Panc1 (cell line): ENCODE measurements around the gene EIF5A. TPM values are rescaled to one million over a fixed set of nuclear protein-coding genes. Genes with fewer than 3 reads are reported as not detected.

Source experiments
- ATAC-seq: fragments of 200-7000 bp; cut with Tn5 transposase; 2 replicates; pipeline ENCODE4 v1.9.1; 2020; ENCODE audit warnings: mild to moderate bottlenecking, moderate library complexity
- Bru-seq: library from RNA; stranded (reverse); fragments of 400-500 nt; gene quantifications from one replicate; lab custom pipeline; 2021; lab: Mats Ljungman, UMichigan
- BruChase-seq, 2 experiments: library from RNA; stranded (reverse); fragments of 400-500 nt; gene quantifications; one replicate each; lab custom pipeline; 2021; lab: Mats Ljungman, UMichigan
- BruUV-seq: library from RNA; stranded (reverse); fragments of 400-500 nt; replicated peaks from 2 replicates; lab custom pipeline; 2021; lab: Mats Ljungman, UMichigan
- CTCF ChIA-PET: fragments of 300-600 bp; sonication (Branson Sonifier 250); formaldehyde crosslinking; loops from one replicate; lab custom pipeline; 2022; ENCODE audit warnings: antibody characterized with exemption; lab: Charles Lee
- POLR2A ChIA-PET: fragments of 300-600 bp; sonication (Branson Sonifier 250); formaldehyde crosslinking; loops from one replicate; lab custom pipeline; 2022; ENCODE audit warnings: antibody characterized with exemption; lab: Charles Lee
- DNase-seq: peaks from one replicate; pipeline ENCODE4 v3.0.0-alpha.2; 2010; ENCODE audit warnings: low read depth, low spot score
- H3K27ac ChIP-seq: 2 replicates; pipeline ENCODE4 v1.5.1; 2011; ENCODE audit warnings: mild to moderate bottlenecking, low read length, inconsistent platforms
- H3K27me3 ChIP-seq: fragments of 200-500 bp; sonication (Bioruptor generic); 2 replicates; pipeline ENCODE4 v1.6.0; 2014; ENCODE audit warnings: low read length, inconsistent platforms; ENCODE audit not compliant: control insufficient read depth, insufficient read depth
- H3K36me3 ChIP-seq: fragments of 200-500 bp; sonication (Bioruptor generic); 2 replicates; pipeline ENCODE4 v1.5.1; 2014; ENCODE audit warnings: inconsistent platforms, mild to moderate bottlenecking, low read length, moderate library complexity; ENCODE audit not compliant: control insufficient read depth, insufficient read depth
- H3K4me1 ChIP-seq: 2 replicates; pipeline ENCODE4 v1.5.1; 2011; ENCODE audit warnings: inconsistent platforms, mild to moderate bottlenecking, low read length, moderate library complexity; ENCODE audit not compliant: control insufficient read depth, insufficient read depth
- H3K4me3 ChIP-seq, 2 experiments: 2 replicates each; pipeline ENCODE4 v1.5.1; 2011 to 2012; ENCODE audit warnings: low read depth in 2 of 2, low read length in 2 of 2, mild to moderate bottlenecking in 2 of 2, inconsistent platforms in 1 of 2, moderate library complexity in 1 of 2
- H3K9me3 ChIP-seq: fragments of 200-500 bp; sonication (Bioruptor generic); 2 replicates; pipeline ENCODE4 v1.5.1; 2014; ENCODE audit warnings: low read depth, mild to moderate bottlenecking, inconsistent platforms, low read length, moderate library complexity; ENCODE audit not compliant: control insufficient read depth, insufficient read depth
- POLR2AphosphoS5 ChIP-seq: IDR thresholded peaks from 2 replicates; pipeline ENCODE4 v1.6.1; 2012; ENCODE audit warnings: mild to moderate bottlenecking, low read depth, low read length, moderate library complexity
- REST ChIP-seq, 2 experiments: IDR thresholded peaks; 2 replicates each; pipeline ENCODE4 v1.6.1; 2011 to 2012; ENCODE audit warnings: low read depth in 2 of 2, control low read depth in 1 of 2, low read length in 1 of 2, mild to moderate bottlenecking in 1 of 2, moderate library complexity in 1 of 2; ENCODE audit not compliant: insufficient read depth in 1 of 2
- TCF7L2 ChIP-seq: IDR thresholded peaks from 2 replicates; pipeline ENCODE4 v1.6.1; 2011; ENCODE audit warnings: mild to moderate bottlenecking, low read depth, low read length, inconsistent platforms
- in situ Hi-C: cut with HindIII; loops from 2 replicates; pipeline ENCODE4 v1.10.0; 2016; ENCODE audit warnings: low sequenced_read_pairs, low pct_unique_long_range_greater_than_20kb
- intact Hi-C: fragments of 100-400 bp; cut with micrococcal nuclease; formaldehyde crosslinking; loops from one replicate; pipeline ENCODE4 v1.10.0; 2022; ENCODE audit not compliant: unreplicated experiment
- long read RNA-seq: library from polyadenylated mRNA; unstranded; transcript quantifications from one replicate; pipeline ENCODE4 v2.0.0, GENCODE V29; 2021; ENCODE audit not compliant: unreplicated experiment
- polyA plus RNA-seq: library from polyadenylated mRNA; unstranded; fragments of >200 nt; gene quantifications from one replicate; pipeline ENCODE4 v1.2.1, GENCODE V29; 2012; ENCODE audit warnings: missing spikeins; ENCODE audit not compliant: insufficient read length
- total RNA-seq: library from RNA; stranded (reverse); gene quantifications from one replicate; pipeline ENCODE4 v1.2.1, GENCODE V29; 2021; ENCODE audit not compliant: unreplicated experiment
- TF ChIP-seq, protein P1 (sequence below): fragments of 450-650 bp; IDR thresholded peaks from 2 replicates; pipeline ENCODE4 v1.5.1; 2017; ENCODE audit warnings: mild to moderate bottlenecking

Gene EIF5A
- total RNA-seq, result 728 TPM
- polyA plus RNA-seq, result 878 TPM
- percentile 98 among the genes with signal in this experiment for Bru-seq, nascent RNA
- percentile 98 among the genes with signal in this experiment for BruChase-seq, experiment 1, labeled RNA remaining after a 2-hour chase
- percentile 99 among the genes with signal in this experiment for BruChase-seq, experiment 2, labeled RNA remaining after a 6-hour chase
- long read RNA-seq, transcript EIF5A-205 (6 exons, 1,271 nt), result minor isoform, 103 of 901 reads
- long read RNA-seq, transcript EIF5A-202 (6 exons, 1,511 nt), result major isoform, 714 of 901 reads
- long read RNA-seq, partial matches to known transcripts, result 63 of 901 reads
- long read RNA-seq, other reads (novel, unspliced or antisense), result 15 of 901 reads

DNA sequence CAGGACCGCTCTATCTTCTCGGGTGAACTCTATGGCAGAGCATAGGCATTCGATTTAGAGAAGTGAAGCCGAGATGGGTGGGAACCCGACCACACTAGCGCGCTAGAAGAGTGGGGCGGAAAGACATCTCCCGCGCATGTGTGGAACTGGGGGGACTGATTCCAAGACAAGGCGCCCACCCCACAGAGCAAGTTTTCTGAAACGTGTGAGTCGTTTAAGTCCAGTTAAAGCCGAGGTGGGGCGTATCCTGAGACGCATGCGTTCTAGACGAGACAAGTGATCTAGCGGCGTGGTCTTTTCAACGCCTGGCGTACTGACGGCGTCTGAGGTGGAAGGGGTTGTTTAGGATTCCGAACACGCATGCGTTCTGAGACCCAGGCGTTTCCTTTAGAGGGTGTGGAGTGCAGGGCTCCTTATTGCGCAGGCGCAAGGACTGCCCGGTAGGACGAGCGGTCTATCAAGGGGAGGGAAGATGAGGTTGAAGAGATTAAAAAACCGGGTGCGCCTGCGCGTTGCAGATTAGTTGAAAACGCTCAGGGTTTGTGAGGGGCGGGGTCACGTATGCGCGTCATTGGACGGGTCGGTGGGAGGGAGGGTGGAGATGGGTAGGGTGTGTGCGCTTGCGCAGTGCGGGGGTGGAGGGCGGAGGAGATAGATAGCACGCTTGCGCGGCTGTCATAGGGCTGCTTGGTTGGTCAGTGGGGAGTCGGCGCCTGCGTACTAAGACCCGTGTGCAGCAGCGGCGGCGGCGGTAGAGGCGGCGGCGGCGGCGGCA, at the start of gene EIF5A:
Gene EIF5A, plus strand, starts transcription at position 718 of the 775 bp plus-strand sequence. CDS start 2,008 bp downstream, outside the sequence.
- H3K9me3 ChIP-seq, result no peaks in the 10 kb centered on the region
- no peak for TF ChIP-seq REST (IDR thresholded peaks at IDR 0.05; ENCODE audit: insufficient read depth in 1 of 2, low read depth in 2 of 2, low read length in 1 of 2)
- TF ChIP-seq POLR2AphosphoS5, result peak; percentile 54
- TF ChIP-seq TCF7L2, result peak; percentile 53; the same call in 1 of the 2 replicates
- ATAC-seq (peak; percentile 89), DNase-seq (peak; percentile 100)
- peaks cover 26% of the 10 kb centered on the region for H3K4me1 ChIP-seq
- peak within 1 kb of the TSS; percentile 86 to 92 for H3K4me3 ChIP-seq
- no peaks in the 10 kb centered on the region for H3K27me3 ChIP-seq
- peak within 1 kb of the TSS; percentile 93 for H3K27ac ChIP-seq
- BruUV-seq, result no TSS peak
- POLR2A ChIA-PET, result no interaction called here
- intact Hi-C loops (no loop called here), in situ Hi-C loops (no loop called here)
- CTCF ChIA-PET, result no interaction called here
- H3K36me3 ChIP-seq, result peaks cover 20% of the 10 kb centered on the region

- in situ Hi-C loops (no loop called here), intact Hi-C loops (no loop called here)
- DNase-seq, result no peak
- Histone ChIP-seq H3K36me3 (peaks cover 8% of the 10 kb centered on the region), H3K27me3 (no peaks in the 10 kb centered on the region), H3K27ac (peak overlapping the region; percentile 48; the same call in 1 of the 2 replicates), H3K9me3 (no peaks in the 10 kb centered on the region), H3K4me3 (no peak overlapping the region), H3K4me1 (peaks cover 20% of the 10 kb centered on the region)
- TF ChIP-seq, protein P1, sequence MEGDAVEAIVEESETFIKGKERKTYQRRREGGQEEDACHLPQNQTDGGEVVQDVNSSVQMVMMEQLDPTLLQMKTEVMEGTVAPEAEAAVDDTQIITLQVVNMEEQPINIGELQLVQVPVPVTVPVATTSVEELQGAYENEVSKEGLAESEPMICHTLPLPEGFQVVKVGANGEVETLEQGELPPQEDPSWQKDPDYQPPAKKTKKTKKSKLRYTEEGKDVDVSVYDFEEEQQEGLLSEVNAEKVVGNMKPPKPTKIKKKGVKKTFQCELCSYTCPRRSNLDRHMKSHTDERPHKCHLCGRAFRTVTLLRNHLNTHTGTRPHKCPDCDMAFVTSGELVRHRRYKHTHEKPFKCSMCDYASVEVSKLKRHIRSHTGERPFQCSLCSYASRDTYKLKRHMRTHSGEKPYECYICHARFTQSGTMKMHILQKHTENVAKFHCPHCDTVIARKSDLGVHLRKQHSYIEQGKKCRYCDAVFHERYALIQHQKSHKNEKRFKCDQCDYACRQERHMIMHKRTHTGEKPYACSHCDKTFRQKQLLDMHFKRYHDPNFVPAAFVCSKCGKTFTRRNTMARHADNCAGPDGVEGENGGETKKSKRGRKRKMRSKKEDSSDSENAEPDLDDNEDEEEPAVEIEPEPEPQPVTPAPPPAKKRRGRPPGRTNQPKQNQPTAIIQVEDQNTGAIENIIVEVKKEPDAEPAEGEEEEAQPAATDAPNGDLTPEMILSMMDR, result no peak
- TF ChIP-seq REST (IDR thresholded peaks at IDR 0.05; ENCODE audit: insufficient read depth in 1 of 2, low read depth in 2 of 2, low read length in 1 of 2), result no peak
- no TSS peak for BruUV-seq
- ATAC-seq, result no peak
- POLR2A ChIA-PET, result no interaction called here
- CTCF ChIA-PET, result interaction anchor here (0.7 kb wide), 1 partner anchor 1763 kb away, joined by 6 read pairs; no protein-coding TSS in a partner anchor
Observed at GRCh38 chr17:7258731-7259554, 48.5 kb upstream of the EIF5A start.
